SK-N-MC (cell line): ENCODE measurements around the gene ZG16.

Experiments used
- EZH2 ChIP-seq: fragments of 200-600 bp; sonication (generic); IDR thresholded peaks from one replicate; pipeline ENCODE4 v1.6.1; 2017; ENCODE audit warnings: antibody characterized with exemption
- FOXP2 ChIP-seq: optimal IDR thresholded peaks from 2 replicates; pipeline ENCODE3; 2011; ENCODE audit warnings: mild to moderate bottlenecking, moderate library complexity; ENCODE audit not compliant: insufficient read depth; ENCODE audit errors: extremely low read length, control extremely low read depth
- POLR2AphosphoS5 ChIP-seq: IDR thresholded peaks from 2 replicates; pipeline ENCODE4 v1.6.1; 2012; ENCODE audit warnings: mild to moderate bottlenecking, low read depth, low read length, borderline replicate concordance

DNA sequence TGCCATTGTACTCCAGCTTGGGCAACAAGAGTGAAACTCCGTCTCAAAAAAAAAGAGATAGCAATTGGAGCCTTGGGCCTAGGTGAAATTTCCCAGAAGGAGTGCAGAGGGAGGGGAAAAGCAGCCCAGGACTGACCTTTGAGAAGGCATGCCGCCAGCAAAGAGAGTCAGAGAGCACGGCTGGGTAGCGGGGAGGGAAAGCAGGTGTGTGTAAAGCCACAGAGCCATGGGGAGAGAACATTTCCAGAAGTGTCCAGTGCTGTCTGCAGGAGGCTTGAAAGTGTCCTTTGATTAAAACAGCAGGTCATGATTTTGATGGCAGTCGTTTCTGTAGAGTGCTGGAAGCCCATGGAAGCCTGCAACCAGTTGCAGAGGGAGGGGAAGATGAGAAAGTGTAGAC, 40.3 kb upstream of the ZG16 start:
- TF ChIP-seq EZH2 = no peak
- TF ChIP-seq FOXP2 = no peak
- no peak for TF ChIP-seq POLR2AphosphoS5
